A673 (cell line): ENCODE results near the gene RNU6-9. TPM values are rescaled to one million over a fixed set of nuclear protein-coding genes. Genes with fewer than 3 reads are reported as not detected.

Source experiments
- BruUV-seq: library from RNA; stranded (reverse); fragments of 400-500 nt; replicated peaks from 2 replicates; lab custom pipeline; 2021; lab: Mats Ljungman, UMichigan
- CTCF ChIA-PET: fragments of 300-600 bp; sonication (Branson Sonifier 250); formaldehyde crosslinking; loops from one replicate; lab custom pipeline; 2022; ENCODE audit warnings: antibody characterized with exemption; lab: Charles Lee
- POLR2A ChIA-PET: fragments of 300-600 bp; sonication (Branson Sonifier 250); formaldehyde crosslinking; loops from one replicate; lab custom pipeline; 2022; ENCODE audit warnings: antibody characterized with exemption; ENCODE audit not compliant: low non-redundant PET; lab: Charles Lee
- DNase-seq: peaks from one replicate; pipeline ENCODE4 v3.0.0-alpha.2; 2015; ENCODE audit warnings: low spot score
- H3K27ac ChIP-seq: fragments of 200-600 bp; sonication (generic); 2 replicates; pipeline ENCODE4 v1.5.1; 2016; ENCODE audit warnings: mixed run types, low read depth, mild to moderate bottlenecking, mixed read lengths, antibody characterized with exemption, low read length; ENCODE audit not compliant: poor library complexity, severe bottlenecking
- H3K27me3 ChIP-seq: fragments of 200-600 bp; sonication (generic); replicated peaks from 2 replicates; pipeline ENCODE4 v1.6.1; 2017; ENCODE audit warnings: mixed run types, low read depth, mild to moderate bottlenecking, mixed read lengths, antibody characterized with exemption, low read length; ENCODE audit not compliant: insufficient read depth, poor library complexity
- H3K36me3 ChIP-seq: fragments of 200-600 bp; sonication (generic); 2 replicates; pipeline ENCODE4 v1.6.1; 2016; ENCODE audit warnings: mixed run types, mild to moderate bottlenecking, mixed read lengths, antibody characterized with exemption, low read length; ENCODE audit not compliant: insufficient read depth, poor library complexity, severe bottlenecking
- H3K4me1 ChIP-seq: fragments of 200-600 bp; sonication (generic); 2 replicates; pipeline ENCODE4 v1.6.1; 2017; ENCODE audit warnings: mixed run types, mild to moderate bottlenecking, mixed read lengths, antibody characterized with exemption, low read length; ENCODE audit not compliant: insufficient read depth, poor library complexity, severe bottlenecking
- H3K4me3 ChIP-seq: fragments of 200-600 bp; sonication (generic); 2 replicates; pipeline ENCODE4 v1.5.1; 2016; ENCODE audit warnings: low read depth, mixed run types, mild to moderate bottlenecking, mixed read lengths, low read length; ENCODE audit not compliant: poor library complexity, severe bottlenecking
- H3K9me3 ChIP-seq: fragments of 200-600 bp; sonication (generic); 2 replicates; pipeline ENCODE4 v1.6.1; 2016; ENCODE audit warnings: mixed run types, low read depth, mild to moderate bottlenecking, mixed read lengths, antibody characterized with exemption, low read length; ENCODE audit not compliant: poor library complexity, severe bottlenecking
- EZH2 ChIP-seq: fragments of 200-600 bp; sonication (generic); IDR thresholded peaks from 2 replicates; pipeline ENCODE4 v1.6.1; 2017; ENCODE audit warnings: borderline replicate concordance, low read depth, mild to moderate bottlenecking, mixed read lengths, antibody characterized with exemption, low read length; ENCODE audit not compliant: poor library complexity, severe bottlenecking
- intact Hi-C: fragments of 100-400 bp; cut with micrococcal nuclease; formaldehyde crosslinking; loops from one replicate; pipeline ENCODE4 v1.10.0; 2022; ENCODE audit not compliant: unreplicated experiment
- total RNA-seq: library from RNA; stranded (reverse); gene quantifications from 2 replicates; pipeline ENCODE4 v1.2.3, GENCODE V29; 2021
- TF ChIP-seq, protein P1 (sequence below): fragments of 300-800, 200-600 bp; sonication (generic); conservative IDR thresholded peaks from 2 replicates; pipeline ENCODE4 v1.5.1; 2017; ENCODE audit warnings: low read depth, mild to moderate bottlenecking, antibody characterized with exemption, low read length, moderate library complexity, mixed read lengths

RNU6-9 gene
- total RNA-seq, 1 experiment from 2014 or later: not detected

DNA sequence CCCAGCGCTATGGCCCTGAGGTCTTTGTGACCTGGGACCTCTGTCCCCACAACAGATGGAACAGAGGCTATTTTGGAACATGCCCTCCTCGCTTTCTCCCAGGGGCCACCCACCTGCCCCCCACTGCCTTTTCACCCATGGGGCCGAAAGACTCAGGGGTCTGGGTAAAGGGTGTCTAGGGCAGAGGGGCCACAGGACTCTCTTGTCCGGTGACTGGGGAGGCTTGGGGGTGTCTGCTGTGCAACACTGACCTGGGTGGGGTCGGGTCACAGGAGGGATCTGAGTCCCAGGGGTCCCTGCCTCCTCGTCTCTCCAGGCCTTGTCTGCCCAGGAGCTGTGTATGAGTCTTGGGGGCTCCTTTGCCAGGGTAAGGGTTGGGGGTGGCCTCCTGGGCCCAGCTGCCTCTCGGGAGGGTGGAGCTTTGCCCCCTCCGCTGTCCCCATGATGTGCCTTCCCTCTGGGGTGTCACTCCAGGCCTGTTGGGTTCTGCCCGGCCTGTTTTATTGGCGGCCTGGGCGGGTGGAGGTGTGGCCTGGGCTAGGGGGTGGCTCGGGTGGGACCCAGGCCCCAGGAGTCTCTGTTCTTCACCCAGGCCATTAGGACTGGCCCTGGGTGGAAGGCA lies 34.6 kb downstream of the RNU6-9 start:
- Histone ChIP-seq H3K4me3 (no peak overlapping the region), H3K27me3 (no peaks in the 10 kb centered on the region), H3K4me1 (peaks cover 13% of the 10 kb centered on the region), H3K9me3 (no peaks in the 10 kb centered on the region), H3K36me3 (peaks cover 6% of the 10 kb centered on the region), H3K27ac (peak overlapping the region; percentile 37)
- ChIA-PET POLR2A (no interaction called here), CTCF (no interaction called here)
- TF ChIP-seq, protein P1, sequence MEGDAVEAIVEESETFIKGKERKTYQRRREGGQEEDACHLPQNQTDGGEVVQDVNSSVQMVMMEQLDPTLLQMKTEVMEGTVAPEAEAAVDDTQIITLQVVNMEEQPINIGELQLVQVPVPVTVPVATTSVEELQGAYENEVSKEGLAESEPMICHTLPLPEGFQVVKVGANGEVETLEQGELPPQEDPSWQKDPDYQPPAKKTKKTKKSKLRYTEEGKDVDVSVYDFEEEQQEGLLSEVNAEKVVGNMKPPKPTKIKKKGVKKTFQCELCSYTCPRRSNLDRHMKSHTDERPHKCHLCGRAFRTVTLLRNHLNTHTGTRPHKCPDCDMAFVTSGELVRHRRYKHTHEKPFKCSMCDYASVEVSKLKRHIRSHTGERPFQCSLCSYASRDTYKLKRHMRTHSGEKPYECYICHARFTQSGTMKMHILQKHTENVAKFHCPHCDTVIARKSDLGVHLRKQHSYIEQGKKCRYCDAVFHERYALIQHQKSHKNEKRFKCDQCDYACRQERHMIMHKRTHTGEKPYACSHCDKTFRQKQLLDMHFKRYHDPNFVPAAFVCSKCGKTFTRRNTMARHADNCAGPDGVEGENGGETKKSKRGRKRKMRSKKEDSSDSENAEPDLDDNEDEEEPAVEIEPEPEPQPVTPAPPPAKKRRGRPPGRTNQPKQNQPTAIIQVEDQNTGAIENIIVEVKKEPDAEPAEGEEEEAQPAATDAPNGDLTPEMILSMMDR: no peak
- no peak for TF ChIP-seq EZH2
- intact Hi-C loops: no loop called here
- BruUV-seq: no TSS peak
- no peak for DNase-seq

DNA sequence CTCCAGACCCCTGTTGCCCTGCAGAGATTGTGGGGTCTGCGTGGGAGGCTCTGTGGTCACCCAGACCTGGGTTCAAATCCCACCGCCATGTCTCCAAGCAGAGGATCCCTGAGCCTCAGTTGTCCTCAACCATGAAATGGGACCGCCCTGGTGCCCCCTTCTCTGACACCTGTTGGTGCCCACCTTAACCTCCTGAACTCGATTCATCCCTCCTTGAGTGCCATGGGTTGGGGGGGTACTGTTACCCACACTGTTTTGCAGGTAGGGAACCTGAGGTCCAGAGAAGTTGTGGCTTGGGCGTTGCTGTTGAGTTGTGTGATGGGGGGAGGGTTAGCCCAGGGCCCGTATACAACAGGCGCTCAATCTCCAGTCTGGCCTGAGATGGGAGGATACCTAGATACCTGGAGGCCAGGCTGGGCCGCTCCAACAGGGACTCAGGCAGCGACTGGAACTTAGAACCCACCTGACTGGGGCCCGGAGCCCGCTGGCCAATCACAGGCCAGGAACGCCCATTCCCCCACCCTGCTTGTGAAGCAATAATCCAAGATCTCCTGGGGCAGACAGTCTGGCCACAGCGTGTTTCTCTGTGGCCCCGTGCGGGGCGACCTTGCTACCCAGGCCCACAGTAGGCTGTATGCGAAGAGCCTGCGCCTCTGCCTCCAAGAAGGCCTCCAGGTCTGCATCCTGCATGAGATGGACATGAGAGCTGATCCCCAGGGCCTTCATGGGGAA lies 35.4 kb downstream of the RNU6-9 start:
- no peak overlapping the region for H3K27ac ChIP-seq
- BruUV-seq: no TSS peak
- no peak overlapping the region for H3K4me3 ChIP-seq
- CTCF ChIA-PET: no interaction called here
- no peaks in the 10 kb centered on the region for H3K27me3 ChIP-seq
- no peak for TF ChIP-seq EZH2
- TF ChIP-seq, protein P1: no peak
- H3K9me3 ChIP-seq: no peaks in the 10 kb centered on the region
- peaks cover 6% of the 10 kb centered on the region for H3K36me3 ChIP-seq
- peaks cover 13% of the 10 kb centered on the region for H3K4me1 ChIP-seq
- DNase-seq: no peak
- POLR2A ChIA-PET: no interaction called here
- intact Hi-C loops: no loop called here

DNA sequence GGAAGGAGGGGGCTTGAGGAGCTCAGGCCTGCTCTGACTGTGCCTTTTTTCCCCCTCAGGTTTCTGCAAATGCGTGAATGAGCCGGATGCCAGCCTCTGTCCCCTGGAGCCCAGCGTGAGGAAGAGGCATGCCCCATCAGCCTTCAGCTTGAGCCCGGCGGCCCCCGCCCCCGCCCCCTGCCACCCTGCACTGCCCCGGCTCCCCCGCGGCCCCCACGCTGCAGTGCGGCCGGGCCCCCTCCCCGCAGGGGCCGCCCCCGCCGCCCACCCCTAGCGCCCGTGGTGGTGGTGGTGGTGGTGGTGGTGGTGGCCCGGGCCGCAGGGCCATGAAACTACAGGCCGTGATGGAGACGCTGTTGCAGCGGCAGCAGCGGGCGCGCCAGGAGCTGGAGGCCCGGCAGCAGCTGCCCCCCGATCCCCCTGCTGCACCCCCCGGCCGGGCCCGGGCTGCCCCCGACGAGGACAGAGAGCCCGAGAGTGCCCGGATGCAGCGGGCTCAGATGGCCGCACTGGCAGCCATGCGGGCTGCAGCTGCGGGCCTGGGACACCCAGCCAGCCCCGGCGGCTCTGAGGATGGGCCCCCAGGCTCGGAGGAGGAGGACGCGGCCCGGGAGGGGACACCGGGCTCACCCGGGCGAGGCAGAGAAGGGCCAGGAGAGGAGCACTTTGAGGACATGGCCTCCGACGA lies 36.1 kb downstream of the RNU6-9 start:
- intact Hi-C loops: no loop called here
- no peak for TF ChIP-seq EZH2
- TF ChIP-seq, protein P1: no peak
- POLR2A ChIA-PET: no interaction called here
- Histone ChIP-seq H3K27me3 (no peaks in the 10 kb centered on the region), H3K4me1 (peaks cover 11% of the 10 kb centered on the region), H3K36me3 (peaks cover 6% of the 10 kb centered on the region), H3K4me3 (no peak overlapping the region), H3K9me3 (no peaks in the 10 kb centered on the region), H3K27ac (no peak overlapping the region)
- BruUV-seq: no TSS peak
- CTCF ChIA-PET: no interaction called here
- no peak for DNase-seq
